HG03432 (cell line): ENCODE results near the gene PALM.
"Not testable (repeated sequence)": the region's sequence is repeated elsewhere in the genome, so short reads cannot be mapped to it uniquely, and the experiment has no call there.

Experiments
- ATAC-seq: cut with Tn5 transposase; IDR thresholded peaks from one replicate; pipeline ENCODE4 v1.9.1; 2021; ENCODE audit warnings: mild to moderate bottlenecking, moderate library complexity; ENCODE audit not compliant: unreplicated experiment

The PALM gene

GRCh38 chr19:703651-704446, 4.9 kb upstream of the PALM start:
- ATAC-seq, result no peak

GRCh38 chr19:704447-704741, 4.3 kb upstream of the PALM start:
- ATAC-seq, result no peak

DNA sequence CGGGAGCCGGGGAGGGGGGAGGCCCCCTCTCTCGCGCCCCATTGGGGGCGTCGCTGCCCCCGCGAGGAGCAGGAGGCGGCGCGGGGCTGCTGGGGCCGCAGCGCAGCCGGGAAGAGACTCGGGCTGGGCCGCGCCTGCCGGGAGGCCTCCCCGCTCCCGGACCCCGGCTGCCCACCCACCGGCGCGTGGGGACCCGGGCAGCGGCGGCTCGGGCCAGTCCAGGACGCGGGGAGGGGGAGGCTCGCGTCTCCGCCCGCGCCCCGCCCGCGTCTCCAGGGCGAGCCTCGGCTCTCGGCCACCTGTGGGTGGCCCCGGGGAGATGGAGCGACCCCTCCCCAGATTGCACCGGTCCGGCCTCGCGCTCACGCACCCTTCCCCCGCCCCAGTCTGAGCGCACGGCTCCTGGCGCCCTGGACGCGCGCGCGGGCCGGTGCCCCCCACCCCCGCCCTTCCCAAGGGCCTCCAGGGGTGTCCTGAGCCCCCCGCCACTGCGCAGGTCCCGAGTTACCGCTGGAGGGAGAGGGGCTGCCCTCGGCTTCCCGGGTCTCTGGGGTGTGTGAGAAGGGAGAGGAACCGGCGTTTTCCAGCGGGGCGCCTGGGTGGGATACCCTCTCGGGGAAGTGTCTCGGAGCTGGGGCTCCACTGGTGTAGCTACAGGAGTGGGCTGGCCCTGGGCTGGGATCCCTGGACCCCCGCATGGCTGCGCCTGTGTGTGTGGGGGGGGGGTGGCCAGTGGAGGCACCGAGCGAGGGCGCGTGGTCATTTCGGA, 645 bp downstream of the PALM start:
- ATAC-seq, result no peak

DNA sequence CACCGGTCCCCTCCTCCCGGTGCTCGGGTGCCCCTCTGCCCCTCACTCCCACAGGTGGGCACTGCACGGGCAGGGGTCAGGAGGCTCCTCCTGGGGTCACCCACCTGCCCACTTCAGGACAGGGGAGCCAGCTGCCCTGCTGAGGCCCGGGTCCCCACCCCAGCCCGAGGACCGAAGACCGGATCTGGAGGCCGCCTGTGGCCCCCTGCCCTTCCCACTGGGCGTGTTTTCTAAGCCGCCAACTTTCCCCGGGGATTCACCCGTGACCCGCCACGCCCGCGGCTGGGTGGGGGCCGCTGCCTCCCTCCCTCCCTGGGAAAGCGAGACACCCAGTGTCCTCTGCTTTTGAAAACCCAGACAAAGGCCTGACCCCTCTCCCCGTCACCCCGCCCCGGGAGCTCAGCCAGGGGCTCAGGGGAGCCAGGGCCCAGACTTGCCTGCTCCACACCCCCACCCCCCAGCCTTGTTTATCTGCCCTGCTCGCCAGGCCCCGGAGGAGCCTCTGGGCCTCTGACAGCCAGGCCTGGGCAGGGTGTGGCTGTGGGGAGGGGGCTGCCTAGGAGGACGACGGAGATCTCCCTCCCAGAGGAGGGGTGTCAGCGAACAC, 1.3 kb downstream of the PALM start:
- no peak for ATAC-seq

GRCh38 chr19:710767-711166, 2.0 kb downstream of the PALM start:
- ATAC-seq, result no peak

GRCh38 chr19:711254-711653, 2.5 kb downstream of the PALM start:
- ATAC-seq, result no peak

GRCh38 chr19:715347-715746, 6.6 kb downstream of the PALM start:
- no peak for ATAC-seq

DNA sequence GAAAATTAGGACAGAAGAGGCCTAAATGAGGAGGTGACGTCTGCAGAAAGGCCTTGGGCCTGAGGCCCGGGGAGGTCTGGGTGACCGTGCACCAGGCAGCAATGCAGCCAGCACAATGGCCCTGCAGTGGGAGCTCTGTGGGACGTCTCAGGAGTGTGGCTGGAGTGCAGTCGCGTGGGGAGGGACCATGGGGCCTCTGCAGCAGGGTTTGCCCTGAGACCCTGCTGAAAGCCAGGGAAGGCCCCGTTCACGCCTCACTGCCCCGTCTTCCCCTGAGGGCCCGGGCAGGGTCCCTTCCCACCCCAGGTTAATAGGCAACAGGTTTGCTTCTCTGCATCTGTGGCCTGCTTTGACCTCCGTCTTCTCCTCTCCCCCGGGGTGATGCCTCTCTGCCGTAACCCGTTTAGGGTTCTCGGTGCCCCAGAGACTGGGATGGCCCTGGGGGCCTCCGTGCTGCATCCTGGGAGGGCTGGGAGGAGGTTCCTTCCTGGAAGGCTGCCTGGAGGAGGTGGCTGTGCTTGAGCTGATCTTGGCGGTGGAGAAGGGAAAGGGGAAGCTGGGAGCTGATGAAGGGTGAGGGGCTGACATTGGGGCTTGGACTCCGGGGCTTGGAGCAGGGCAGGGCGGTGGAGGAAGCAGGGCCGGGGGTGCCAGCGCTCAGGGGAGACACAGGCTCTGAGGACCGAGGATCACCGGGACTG, 9.7 kb downstream of the PALM start:
- no peak for ATAC-seq

GRCh38 chr19:718991-719512, 10.3 kb downstream of the PALM start:
- no peak for ATAC-seq

DNA sequence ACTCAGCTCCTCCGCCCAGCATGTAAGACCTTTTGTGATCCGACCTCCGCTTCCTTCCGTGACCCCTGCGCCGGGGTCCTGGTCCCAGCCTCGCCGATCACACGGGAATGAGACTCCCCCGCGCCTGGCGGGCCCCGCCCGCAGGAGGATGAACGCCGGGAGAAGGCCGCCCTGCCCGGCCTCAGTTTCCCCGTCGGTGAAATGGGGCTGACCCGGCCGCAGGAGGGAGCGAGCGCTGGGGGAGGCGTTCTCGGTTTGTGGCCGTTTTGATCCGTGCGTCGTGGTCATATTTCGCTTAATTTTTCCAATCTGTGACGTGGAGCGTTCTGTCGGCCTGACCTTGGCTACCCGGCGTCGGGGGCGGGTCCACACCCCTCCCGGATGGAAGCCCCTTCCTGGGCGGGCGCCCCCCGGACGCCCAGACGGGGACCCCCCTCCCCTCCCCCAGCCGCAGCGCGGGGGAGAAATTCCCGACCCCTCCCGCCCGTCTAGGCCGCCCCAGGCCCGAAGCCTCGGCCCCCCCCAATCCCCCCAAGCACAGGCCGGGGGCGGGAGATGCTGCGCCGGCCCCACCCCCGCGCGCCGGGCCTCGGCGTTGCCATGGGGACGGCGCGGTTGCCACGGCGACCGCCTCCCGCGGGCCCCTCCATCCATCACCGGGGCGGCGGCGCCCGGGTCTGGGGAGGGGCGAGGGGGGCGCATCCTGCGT, 11.1 kb downstream of the PALM start:
- ATAC-seq, result no peak

- ATAC-seq, result no peak
These were observed 11.8 kb downstream of the PALM start for GRCh38 chr19:720345-721160.

DNA sequence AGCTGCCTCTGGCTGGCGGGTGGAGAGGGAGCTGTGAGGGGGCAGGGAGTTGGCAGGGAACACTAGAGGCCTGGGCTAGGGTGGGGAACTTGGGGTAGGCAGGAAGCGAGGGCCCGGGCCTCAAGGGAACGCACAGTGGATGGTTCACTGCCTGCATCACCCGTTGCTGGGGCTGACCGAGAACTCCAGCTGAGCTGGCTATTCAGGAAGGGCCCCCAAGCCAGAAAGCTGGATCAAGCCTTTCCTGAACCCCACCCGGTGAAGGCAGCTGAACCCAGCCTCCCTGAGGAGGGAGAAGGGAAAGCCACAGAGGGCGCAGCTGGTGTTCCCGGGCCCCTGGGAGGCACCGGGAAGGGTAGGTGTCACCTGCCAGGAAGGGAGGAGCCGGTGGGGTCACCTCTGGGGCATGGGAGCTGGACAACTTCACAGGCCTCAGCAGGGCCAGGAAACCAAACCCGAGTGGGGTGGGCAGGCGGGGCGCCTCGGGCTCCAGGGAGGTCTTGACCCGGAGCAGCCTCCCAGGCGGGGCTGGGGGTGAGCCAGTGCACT, 13.9 kb downstream of the PALM start:
- no peak for ATAC-seq

GRCh38 chr19:723247-723646, 14.5 kb downstream of the PALM start:
- no peak for ATAC-seq

- ATAC-seq, result no peak
These were observed 15.0 kb downstream of the PALM start for GRCh38 chr19:723714-724113.

GRCh38 chr19:725461-726089, 16.8 kb downstream of the PALM start:
- ATAC-seq, result no peak

GRCh38 chr19:726993-727956, 18.5 kb downstream of the PALM start:
- no peak for ATAC-seq

GRCh38 chr19:728011-728410, 19.3 kb downstream of the PALM start:
- ATAC-seq, result no peak

GRCh38 chr19:729564-729963, 20.8 kb downstream of the PALM start:
- ATAC-seq, result not testable (repeated sequence)
